Cardiac muscle cell (in vitro differentiated cells and primary cell): ENCODE data around the gene PRKCZ. TPM values are rescaled to one million over a fixed set of nuclear protein-coding genes. Genes with fewer than 3 reads are reported as not detected.

ENCODE experiments used
- DNase-seq, 2 donors: peaks; one replicate each; pipeline versions ENCODE4 v3.0.0 to v3.0.0-alpha.2; 2010 to 2017; ENCODE audit warnings: low read depth in 1 of 2, low spot score in 1 of 2
- H3K27ac ChIP-seq: fragments of 200-600 bp; sonication (generic); 2 replicates; pipeline ENCODE4 v1.5.1; 2016
- H3K27me3 ChIP-seq: fragments of 200-600 bp; sonication (generic); 2 replicates; pipeline ENCODE4 v1.6.0; 2016; ENCODE audit warnings: control low read depth
- H3K36me3 ChIP-seq: fragments of 200-600 bp; sonication (generic); 2 replicates; pipeline ENCODE4 v1.5.1; 2016; ENCODE audit warnings: control low read depth
- H3K4me1 ChIP-seq: fragments of 200-600 bp; sonication (generic); 2 replicates; pipeline ENCODE4 v1.8.1; 2017; ENCODE audit warnings: low read depth, mild to moderate bottlenecking, mixed run types
- H3K4me3 ChIP-seq: fragments of 200-600 bp; sonication (generic); 2 replicates; pipeline ENCODE4 v1.5.1; 2016; ENCODE audit warnings: mild to moderate bottlenecking
- H3K9me3 ChIP-seq: fragments of 200-600 bp; sonication (generic); 2 replicates; pipeline ENCODE4 v1.5.1; 2017; ENCODE audit warnings: low read depth, mild to moderate bottlenecking, control low read depth
- polyA plus RNA-seq: library from polyadenylated mRNA; unstranded; fragments of >200 nt; fragmentation: Nextera tagmentation; extraction: Ambion mirVana; gene quantifications from 2 replicates; pipeline ENCODE4 v1.2.1, GENCODE V29; 2016
- total RNA-seq: library from RNA; depleted of rRNA; stranded (reverse); fragments of >200 nt; gene quantifications from 2 replicates; pipeline ENCODE4 v1.2.3, GENCODE V29; 2016
- TF ChIP-seq, protein P1 (sequence below): IDR thresholded peaks from 2 replicates; pipeline ENCODE4 v1.5.1; 2012; ENCODE audit warnings: low read depth, mild to moderate bottlenecking, low read length

The PRKCZ gene
- total and polyA plus RNA-seq, 2 experiments from 2014 or later = 44.6 to 50.9 TPM

DNA sequence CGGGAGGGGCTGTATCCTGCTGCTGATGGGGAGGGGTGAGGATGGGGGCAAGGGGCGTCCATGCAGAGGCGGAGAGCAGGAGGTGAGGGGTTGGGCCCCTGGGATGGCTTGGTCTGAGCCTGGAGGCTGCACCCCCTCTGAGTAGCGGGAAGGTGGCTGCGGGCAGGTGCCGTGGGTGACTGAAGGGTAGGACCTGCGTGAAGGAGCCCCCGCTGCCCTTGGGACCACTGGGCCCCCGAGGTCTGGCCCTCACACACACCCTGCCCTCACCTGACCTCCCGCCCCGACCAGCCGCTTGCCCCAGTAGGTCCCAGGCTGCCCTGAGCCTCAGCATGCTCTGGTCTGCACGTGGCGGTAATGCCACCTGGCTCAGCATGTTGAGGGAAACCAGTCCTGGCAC lies 165.1 kb downstream of the PRKCZ start:
- H3K4me1 ChIP-seq = peaks cover 33% of the 10 kb centered on the region
- peak overlapping the region; percentile 96 for H3K27ac ChIP-seq
- no peaks in the 10 kb centered on the region for H3K27me3 ChIP-seq
- TF ChIP-seq, protein P1, sequence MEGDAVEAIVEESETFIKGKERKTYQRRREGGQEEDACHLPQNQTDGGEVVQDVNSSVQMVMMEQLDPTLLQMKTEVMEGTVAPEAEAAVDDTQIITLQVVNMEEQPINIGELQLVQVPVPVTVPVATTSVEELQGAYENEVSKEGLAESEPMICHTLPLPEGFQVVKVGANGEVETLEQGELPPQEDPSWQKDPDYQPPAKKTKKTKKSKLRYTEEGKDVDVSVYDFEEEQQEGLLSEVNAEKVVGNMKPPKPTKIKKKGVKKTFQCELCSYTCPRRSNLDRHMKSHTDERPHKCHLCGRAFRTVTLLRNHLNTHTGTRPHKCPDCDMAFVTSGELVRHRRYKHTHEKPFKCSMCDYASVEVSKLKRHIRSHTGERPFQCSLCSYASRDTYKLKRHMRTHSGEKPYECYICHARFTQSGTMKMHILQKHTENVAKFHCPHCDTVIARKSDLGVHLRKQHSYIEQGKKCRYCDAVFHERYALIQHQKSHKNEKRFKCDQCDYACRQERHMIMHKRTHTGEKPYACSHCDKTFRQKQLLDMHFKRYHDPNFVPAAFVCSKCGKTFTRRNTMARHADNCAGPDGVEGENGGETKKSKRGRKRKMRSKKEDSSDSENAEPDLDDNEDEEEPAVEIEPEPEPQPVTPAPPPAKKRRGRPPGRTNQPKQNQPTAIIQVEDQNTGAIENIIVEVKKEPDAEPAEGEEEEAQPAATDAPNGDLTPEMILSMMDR = no peak
- no peaks in the 10 kb centered on the region for H3K9me3 ChIP-seq
- no peak overlapping the region for H3K4me3 ChIP-seq
- no peaks in the 10 kb centered on the region for H3K36me3 ChIP-seq
- DNase-seq = no peak

DNA sequence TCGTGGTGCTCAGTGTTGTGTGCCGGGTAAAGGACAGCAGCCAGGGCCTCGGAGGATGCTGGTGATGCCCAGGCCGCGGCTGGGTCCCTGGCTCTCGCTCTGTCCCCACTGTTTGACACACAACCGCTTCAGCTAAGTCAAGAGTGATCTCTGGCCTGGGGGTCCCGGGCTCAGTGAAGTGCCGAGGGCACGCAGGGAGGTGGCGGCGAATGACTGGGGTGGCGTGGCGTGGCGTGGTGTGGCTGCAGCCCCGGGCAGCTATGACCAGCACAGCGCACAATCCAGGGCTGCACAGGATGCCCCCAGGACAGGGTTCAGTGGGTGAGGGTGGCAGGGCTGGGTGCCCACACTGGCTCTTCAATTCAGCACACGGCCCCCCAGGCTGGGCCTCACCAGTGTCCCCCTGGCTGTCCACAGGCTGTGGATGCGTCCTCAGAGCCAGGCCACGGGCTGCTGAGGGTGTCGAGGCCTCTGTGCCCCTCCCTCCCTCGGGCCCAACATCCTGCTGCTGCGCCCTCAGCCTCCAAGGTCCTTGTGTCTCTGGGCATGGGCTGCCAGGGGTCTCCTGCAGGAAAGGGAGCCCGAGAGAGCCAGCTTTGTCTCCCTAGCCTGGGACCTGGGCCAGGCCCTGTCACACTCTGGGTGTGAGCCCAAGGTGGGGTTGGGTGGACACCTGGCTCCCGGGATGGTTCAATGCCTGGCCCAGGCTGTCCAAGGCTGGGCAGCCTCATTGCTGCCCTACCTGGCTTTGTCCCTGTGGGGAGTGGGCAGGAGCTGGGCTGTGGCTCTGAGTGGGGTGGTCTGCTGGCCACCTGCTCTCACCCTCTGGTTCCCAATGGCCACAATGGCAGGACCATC lies 165.9 kb downstream of the PRKCZ start:
- Histone ChIP-seq H3K4me3 (no peak overlapping the region), H3K27me3 (no peaks in the 10 kb centered on the region)
- TF ChIP-seq, protein P1 = no peak

DNA sequence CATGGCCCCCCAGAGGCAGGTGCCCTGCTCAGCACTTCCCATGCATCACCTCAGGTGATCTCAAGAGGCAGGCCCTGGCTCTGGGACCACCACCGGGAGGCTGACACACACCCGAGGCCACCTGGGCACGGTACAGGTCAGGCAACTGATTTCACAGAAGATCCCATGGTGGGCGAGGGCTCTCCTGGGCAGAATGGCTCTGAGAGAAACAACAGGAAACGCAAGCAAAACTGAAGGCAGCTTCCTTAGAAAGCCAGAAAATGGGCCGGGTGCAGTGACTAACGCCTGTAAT lies 166.5 kb downstream of the PRKCZ start:
- no peak overlapping the region for H3K27ac ChIP-seq
- no peaks in the 10 kb centered on the region for H3K9me3 ChIP-seq
- H3K36me3 ChIP-seq = no peaks in the 10 kb centered on the region
- no peak overlapping the region for H3K4me3 ChIP-seq
- DNase-seq = no peak
- peaks cover 33% of the 10 kb centered on the region for H3K4me1 ChIP-seq
- no peaks in the 10 kb centered on the region for H3K27me3 ChIP-seq
- TF ChIP-seq, protein P1 = no peak

More for the DNA sequence above, 165.9 kb downstream of the PRKCZ start:
- peaks cover 33% of the 10 kb centered on the region for H3K4me1 ChIP-seq
- H3K9me3 ChIP-seq = no peaks in the 10 kb centered on the region
- no peak overlapping the region for H3K27ac ChIP-seq
- H3K36me3 ChIP-seq = no peaks in the 10 kb centered on the region
- DNase-seq = no peak

DNA sequence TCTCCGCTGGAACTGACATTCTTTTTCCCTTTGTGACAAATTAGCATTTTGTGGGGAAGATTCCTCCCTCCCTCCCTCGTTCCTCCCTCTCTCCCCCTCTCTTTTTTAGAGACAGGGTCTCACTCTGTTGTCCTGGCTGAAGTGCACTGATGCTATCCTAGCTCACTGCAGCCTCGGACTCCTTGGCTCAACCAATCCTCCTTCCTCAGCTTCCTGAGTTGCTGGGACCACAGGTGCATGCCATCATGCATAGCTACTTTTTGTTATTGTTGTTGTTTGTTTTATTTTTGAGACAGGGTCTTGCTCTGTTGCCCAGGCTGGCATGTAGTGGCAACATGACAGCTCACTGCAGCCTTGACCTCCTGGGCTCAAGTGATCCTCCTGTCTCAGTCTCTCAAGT lies 171.1 kb downstream of the PRKCZ start:
- no peak overlapping the region for H3K4me3 ChIP-seq
- DNase-seq = no peak
- TF ChIP-seq, protein P1 = no peak
- H3K9me3 ChIP-seq = no peaks in the 10 kb centered on the region
- no peaks in the 10 kb centered on the region for H3K4me1 ChIP-seq
- no peaks in the 10 kb centered on the region for H3K27me3 ChIP-seq
- no peaks in the 10 kb centered on the region for H3K36me3 ChIP-seq
- H3K27ac ChIP-seq = no peak overlapping the region

DNA sequence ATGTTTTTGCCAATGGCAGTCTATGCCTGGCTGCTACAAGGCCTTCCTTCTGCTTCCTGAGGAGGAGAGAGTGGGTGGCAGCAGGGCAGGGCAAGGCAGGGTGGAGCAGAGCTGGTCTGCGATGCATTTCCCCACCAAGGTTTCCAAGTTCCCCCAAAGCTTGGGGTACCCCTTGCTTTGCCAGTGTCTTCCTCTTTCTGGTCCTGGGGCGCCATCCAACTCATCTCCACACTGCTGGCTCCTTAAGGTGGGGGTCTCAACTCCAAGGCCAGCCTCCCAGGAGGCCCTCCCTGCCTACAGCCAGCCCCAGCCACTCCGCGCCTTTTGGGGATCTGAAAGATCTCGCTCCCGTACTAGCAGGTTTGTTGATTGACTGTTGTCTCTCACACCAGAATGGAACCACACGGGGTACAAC lies 174.0 kb downstream of the PRKCZ start:
- Histone ChIP-seq H3K27ac (no peak overlapping the region), H3K9me3 (no peaks in the 10 kb centered on the region), H3K36me3 (no peaks in the 10 kb centered on the region), H3K4me3 (no peak overlapping the region), H3K4me1 (no peaks in the 10 kb centered on the region), H3K27me3 (no peaks in the 10 kb centered on the region)
- TF ChIP-seq, protein P1 = no peak
- DNase-seq = no peak
